HFF-Myc (cell line): ENCODE results near the gene PRSS21.

ENCODE experiments used
- DNase-seq: peaks from one replicate; pipeline ENCODE4 v3.0.0-alpha.2; 2011; ENCODE audit warnings: low read depth; ENCODE audit errors: extremely low read depth
- H3K4me3 ChIP-seq: replicated peaks from 2 replicates; pipeline ENCODE4 v1.5.1; 2011; ENCODE audit warnings: low read depth, mild to moderate bottlenecking, control low read depth, low read length
- TF ChIP-seq, protein P1 (sequence below): IDR thresholded peaks from 2 replicates; pipeline ENCODE4 v1.5.1; 2012; ENCODE audit warnings: mild to moderate bottlenecking, low read depth, low read length, control low read depth; ENCODE audit errors: missing control alignments

PRSS21 gene

GRCh38 chr16:2835638-2836493 lies 18.8 kb downstream of the PRSS21 start:
- TF ChIP-seq, protein P1, sequence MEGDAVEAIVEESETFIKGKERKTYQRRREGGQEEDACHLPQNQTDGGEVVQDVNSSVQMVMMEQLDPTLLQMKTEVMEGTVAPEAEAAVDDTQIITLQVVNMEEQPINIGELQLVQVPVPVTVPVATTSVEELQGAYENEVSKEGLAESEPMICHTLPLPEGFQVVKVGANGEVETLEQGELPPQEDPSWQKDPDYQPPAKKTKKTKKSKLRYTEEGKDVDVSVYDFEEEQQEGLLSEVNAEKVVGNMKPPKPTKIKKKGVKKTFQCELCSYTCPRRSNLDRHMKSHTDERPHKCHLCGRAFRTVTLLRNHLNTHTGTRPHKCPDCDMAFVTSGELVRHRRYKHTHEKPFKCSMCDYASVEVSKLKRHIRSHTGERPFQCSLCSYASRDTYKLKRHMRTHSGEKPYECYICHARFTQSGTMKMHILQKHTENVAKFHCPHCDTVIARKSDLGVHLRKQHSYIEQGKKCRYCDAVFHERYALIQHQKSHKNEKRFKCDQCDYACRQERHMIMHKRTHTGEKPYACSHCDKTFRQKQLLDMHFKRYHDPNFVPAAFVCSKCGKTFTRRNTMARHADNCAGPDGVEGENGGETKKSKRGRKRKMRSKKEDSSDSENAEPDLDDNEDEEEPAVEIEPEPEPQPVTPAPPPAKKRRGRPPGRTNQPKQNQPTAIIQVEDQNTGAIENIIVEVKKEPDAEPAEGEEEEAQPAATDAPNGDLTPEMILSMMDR: no peak

GRCh38 chr16:2836646-2837508 lies 19.8 kb downstream of the PRSS21 start:
- H3K4me3 ChIP-seq: no peak overlapping the region
- TF ChIP-seq, protein P1: no peak
- DNase-seq: no peak

More at GRCh38 chr16:2835638-2836493, 18.8 kb downstream of the PRSS21 start:
- H3K4me3 ChIP-seq: no peak overlapping the region
- DNase-seq: peak; percentile 95

DNA sequence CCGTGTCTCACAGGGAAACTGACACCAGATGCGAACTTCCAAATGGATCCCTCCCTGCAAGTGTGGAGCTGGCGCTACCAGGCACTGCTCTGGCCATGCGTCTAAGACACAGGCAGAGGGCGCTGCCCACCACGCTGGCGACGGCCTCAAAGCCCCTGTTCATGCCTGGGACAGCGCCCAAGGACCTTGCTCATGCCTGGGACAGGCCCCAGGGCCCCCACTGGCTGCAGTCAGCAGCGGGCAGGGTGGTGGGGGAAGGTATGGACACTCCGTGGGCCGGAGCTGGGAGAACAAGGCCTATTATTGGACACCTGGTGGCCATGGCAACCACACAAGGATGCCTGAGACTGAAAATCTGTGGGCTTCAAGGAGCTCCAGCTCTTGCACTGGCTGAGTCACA lies 21.9 kb downstream of the PRSS21 start:
- TF ChIP-seq, protein P1: peak; percentile 90
- peak; percentile 49 for DNase-seq
- H3K4me3 ChIP-seq: no peak overlapping the region

DNA sequence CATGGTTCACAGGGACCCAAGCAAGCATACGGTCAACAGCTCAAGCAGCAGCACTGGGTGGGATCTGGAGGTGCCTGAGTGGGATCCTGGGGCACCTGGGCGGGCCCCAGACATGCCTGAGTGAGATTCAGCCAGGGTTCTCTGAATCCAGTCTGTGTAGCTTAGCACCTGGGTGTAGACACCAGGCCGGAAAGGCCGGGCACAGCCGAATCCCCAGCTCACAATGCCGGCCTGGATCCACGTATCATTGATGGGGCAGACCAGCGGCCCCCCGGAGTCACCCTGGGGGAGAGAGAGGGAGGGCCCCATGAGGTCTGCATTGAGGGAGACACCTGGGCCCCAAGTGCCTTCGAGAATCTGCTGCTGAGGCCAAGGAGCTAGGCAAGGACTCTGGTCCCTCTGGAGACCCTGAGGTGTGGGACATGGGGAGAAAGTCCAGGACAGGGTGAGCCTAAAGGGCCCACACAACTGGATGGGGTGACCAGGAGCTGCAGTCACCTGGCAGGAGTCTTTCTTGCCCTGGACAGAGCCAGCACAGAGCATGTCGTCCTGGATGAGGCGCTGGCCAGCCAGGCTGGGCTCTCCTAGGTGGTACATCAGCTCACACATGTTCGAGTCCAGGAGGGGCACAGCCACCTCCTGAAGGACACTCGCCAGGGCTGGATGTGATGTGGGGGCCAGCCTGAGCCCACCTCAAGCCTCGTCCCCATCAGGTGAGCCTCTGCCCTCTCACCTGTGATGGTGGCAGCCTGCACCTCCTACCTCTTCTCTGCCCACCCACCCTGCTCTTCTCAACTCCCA lies 22.8 kb downstream of the PRSS21 start:
- DNase-seq: no peak
- H3K4me3 ChIP-seq: no peak overlapping the region
- TF ChIP-seq, protein P1: no peak

GRCh38 chr16:2840914-2841313 lies 23.9 kb downstream of the PRSS21 start:
- TF ChIP-seq, protein P1: no peak
- no peak for DNase-seq
- H3K4me3 ChIP-seq: no peak overlapping the region

GRCh38 chr16:2841606-2842339 lies 24.7 kb downstream of the PRSS21 start:
- DNase-seq: no peak
- TF ChIP-seq, protein P1: no peak
- no peak overlapping the region for H3K4me3 ChIP-seq
